ENCODE measurements around the gene OR5K1. TPM values are rescaled to one million over a fixed set of nuclear protein-coding genes. Genes with fewer than 3 reads are reported as not detected.

OR5K1 gene
- not detected in 2 replicates for total RNA-seq (2014; rRNA removed; shearing (Covaris generic))

DNA sequence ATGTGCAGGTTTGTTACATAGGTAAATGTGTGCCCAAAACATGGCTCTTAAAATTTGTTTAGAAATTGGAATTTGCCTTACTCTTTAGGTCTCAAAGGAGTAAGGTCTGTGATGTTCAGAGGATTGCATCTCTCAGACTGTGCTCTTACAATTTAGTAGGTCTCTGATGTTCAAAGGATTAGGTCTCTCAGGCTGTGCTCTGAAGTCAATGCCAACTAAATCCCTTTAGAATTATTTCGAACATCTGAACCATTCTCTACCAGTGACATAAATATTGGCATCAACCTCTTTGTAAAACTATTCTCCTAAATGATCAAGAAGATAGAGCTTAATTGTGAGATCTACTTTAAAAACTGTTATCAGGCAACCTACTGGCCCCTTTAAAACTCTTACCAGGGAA is at the start of gene OR5K1:
OR5K1 (plus strand) TSS at position 301 of the 400 bp plus-strand sequence. CDS start 6,376 bp downstream, outside the sequence.
- no peak for DNase-seq (ENCODE audit: low spot score)

DNA sequence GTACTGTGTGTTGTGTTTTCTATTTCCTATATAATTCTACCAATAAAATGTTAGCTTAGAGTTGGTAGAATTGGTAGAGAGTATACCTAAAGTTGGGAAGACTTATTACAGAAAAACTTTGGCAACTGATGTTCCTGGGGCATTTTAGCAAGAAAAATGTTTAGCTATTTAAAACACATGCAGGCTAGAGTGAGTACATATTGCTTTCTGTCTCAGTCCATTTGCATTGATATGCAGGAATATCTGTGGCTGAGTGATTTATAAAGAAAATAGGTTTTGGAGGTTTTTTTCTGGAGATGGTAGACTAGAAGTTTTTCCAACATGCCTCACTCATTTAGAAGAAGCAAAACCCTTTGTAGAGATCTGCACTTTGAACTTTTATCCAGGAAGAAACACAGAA is 30.4 kb upstream of the OR5K1 start:
- DNase-seq (ENCODE audit: low spot score) = no peak

DNA sequence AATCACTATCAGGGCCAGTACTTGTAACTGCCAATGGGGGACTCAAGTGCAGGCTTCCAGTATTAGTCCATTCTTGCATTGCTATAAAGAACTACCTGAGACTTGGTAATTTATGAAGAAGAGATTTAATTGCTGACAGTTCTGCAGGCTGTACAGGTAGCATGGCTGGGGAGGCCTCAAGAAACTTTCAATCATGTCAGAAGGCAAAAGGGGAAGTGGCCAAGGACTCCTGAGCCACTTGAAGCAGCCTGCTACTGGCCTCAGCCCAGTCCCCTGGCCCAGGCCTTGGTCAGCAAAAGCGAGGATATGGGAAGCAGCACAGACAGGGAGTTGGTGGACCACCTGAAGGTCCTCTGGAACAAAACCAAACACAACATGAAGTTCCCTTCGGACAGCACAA is 29.2 kb upstream of the OR5K1 start:
- DNase-seq (ENCODE audit: low spot score) = no peak

DNA sequence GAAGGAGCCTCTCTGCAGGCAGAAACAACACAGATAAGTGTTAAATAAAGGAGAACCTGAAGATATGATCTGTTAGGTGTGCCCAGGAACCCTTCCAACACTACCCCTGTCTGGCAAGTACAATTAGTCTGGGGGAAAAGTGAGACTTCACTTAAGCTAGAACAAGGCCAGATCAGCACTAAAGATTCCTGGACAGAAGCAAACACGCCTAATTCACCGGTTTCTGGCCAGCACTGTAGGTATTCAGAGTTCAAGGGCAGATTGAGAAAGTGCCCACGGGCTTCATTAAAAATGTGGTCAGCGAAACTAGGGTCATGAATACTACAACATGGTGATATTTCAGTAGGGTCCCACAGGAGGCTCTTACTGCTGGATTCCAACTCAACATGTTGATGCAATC is 28.6 kb upstream of the OR5K1 start:
- no peak for DNase-seq (ENCODE audit: low spot score)

DNA sequence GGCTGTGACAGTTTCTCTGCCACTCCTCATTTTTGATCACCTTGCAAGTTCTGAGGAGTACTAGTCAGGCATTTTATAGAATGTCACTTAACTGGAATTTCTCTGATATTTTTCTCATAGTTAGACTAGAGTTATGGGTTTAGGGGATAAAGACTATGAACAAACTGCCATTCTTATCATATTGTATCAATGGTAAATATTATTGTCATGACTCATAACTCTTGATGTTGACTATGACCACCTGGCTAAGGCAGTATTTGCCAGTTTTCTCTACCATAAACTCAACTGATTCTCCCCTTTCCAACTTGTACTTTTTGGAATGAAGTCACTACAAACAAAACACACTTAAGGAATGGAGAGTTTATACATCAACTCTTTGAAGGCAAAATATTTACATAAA is 22.7 kb upstream of the OR5K1 start:
- DNase-seq (ENCODE audit: low spot score) = peak; percentile 3

DNA sequence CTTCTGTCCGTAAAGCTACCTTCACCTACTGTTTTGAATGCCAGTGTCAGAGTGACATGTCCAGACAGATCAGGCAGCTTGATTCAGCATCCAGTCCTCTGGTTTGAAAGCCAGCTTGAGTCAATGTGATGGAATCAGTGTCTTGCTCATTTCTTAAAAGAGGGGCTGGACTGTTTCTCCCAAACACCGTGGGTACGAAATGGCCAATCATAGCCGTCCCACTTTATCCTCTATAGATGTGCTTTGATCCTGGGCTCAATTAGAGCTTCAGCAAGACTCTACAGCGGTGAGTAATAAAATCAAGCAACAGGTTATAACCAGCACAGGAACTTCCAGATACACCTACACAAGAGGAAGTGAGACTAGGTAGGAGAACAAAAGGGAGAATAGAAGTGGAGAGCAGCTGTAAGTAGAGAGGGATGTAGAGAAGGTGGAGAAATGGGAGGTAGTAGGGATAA is 17.0 kb upstream of the OR5K1 start:
- DNase-seq (ENCODE audit: low spot score) = no peak

DNA sequence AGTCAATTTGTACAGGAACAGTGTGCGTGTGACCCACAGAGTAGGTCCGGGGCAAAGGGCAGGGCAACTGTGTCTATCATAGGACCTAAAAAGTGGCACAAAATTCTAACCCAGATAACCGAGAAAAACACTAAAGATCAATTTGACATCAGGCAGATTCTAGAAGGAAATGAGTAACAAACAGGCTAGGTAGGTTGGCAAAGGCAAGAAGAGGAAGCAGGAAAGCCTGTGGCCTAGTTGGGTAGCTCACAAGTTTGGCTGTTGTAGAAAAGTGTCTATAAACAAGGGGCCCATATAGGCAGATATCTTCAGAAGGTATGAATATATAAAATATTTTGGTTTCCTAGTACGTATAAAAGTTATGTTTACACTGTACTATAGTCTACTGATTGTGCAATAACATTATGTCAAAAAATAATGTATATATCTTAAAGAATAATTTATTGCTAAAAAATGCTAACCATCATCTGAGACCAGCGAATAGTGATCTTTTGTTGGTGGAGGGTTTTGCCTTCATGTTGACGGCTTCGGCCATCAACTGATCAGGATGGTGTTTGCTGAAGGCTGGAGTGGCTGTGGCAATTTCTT is 13.3 kb upstream of the OR5K1 start:
- DNase-seq (ENCODE audit: low spot score) = no peak

DNA sequence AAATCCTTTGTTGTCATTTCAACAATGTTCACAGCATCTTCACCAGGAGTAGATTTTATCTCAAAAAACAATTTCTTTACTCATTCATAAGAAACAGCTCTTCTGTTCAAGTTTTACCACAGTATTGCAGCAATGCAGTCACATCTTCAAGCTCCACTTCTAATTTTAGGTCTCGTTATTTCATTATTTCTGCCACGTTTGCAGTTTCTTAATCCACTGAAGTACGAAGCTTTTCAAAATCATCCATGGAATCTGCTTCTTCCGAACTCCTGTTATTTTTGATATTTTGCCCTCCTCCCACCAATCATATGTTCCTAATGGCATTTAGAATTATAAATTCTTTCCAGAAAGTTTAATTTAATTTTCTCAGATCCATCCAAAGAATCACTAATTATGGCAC is 12.6 kb upstream of the OR5K1 start:
- no peak for DNase-seq (ENCODE audit: low spot score)

DNA sequence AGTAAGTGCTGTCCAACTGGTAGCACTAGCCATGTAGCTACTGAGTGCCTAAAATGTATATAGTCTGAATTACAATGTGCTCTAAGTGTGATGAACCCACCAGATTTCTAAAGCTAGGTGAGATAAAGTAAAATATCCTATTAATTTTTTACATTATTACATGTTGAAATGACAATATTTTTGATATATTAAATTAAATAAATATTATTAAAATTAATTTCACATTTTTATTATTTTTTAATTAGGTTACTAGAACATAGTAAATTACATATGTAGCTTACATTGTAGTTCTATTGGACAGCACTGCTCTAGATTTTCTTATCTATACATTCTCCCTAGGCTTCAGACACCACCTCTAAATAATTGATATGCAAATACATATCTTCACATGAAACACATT is 9.2 kb upstream of the OR5K1 start:
- DNase-seq (ENCODE audit: low spot score) = no peak

DNA sequence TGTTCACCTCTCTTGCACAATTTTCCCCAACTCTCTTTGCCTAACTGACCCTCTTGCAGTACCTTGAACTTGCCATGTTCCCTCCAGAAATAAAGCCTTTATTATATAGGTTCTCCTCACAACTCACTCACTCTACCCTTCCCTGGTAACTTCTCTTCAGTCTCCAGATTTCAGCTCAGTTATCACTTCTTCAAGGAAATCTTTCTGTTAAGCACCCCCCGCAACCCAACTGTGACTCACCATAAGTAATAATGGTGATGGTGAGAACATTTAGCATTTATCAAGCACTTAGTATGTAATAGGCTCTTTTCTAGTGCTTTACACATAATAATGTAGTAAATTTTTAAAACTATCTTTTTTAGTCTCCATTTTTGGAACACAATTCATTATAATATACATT is 8.1 kb upstream of the OR5K1 start:
- DNase-seq (ENCODE audit: low spot score) = no peak

DNA sequence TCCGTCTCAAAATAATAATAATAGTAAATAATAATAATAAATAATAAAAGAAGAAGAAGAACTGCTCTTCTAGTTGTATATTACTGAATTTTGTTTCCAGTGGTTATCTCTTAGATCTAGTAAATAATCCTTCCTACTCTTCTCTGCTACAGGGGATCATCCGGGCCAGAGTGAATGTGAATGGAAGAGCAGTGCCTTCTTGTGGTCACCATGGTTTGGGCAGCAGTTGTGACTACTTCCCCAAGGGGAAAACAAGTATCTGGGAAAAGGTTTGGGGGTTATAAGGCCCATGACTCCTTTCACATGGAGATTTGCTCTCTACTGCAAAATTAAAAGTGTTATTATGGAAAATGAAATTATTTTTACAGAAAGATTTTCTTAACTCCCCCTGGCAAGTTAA is 5.5 kb upstream of the OR5K1 start:
- DNase-seq (ENCODE audit: low spot score) = no peak

DNA sequence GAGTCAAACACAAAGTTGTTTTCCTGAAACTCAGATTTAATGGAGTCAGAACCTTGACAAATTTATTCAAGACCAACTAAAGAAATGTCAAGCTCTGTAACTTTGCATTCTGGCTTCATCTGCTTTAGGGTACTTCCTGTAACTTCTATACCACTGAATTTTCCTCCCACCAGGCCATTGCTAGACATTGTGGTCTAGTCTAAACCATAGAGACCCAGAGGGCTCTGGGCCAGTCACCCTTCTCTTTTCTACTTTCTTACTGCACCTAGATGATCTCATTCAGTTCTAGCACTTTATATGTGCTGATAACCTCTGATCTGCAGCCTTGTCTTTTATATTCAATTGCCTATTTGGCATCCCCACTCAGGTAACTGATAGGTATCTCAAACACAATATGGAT is 2.8 kb upstream of the OR5K1 start:
- no peak for DNase-seq (ENCODE audit: low spot score)

DNA sequence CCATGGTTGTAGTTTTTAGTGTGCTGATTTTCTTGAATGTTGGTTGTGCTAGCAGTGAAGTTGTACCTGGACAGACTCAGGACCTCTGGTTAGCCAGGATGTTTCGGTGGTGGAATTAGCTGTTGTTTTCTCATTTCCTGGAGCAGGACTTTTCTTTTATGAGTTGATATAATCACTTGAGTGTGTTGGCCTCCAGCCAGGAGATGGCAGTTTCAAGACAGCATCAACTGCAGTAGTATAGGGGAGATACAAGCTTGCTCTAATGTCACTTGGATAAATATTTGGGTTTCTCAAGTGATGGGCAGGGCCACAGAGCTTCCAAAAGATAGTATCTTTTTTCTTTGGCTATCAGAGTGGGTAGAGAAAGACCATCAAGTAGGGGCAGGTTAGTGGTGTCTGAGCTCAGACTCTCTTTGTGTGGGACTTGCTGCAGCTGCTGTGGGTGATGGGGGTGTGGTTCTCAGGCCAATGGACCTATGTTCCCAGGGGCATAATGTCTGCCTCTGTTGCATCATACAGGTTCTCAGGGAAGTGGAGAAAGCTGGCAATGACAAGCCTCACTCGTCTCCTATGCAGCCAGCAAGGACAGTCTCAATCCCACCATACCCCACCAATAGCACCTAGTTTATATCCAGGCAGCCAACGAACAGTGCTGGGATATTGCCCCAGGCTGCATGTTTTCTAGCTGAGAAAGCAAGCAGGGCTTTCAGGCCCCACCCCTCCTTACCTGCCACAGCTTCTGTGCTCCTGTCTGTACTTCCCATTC is 19.9 kb downstream of the OR5K1 start:
- DNase-seq (ENCODE audit: low spot score) = peak; percentile 32

DNA sequence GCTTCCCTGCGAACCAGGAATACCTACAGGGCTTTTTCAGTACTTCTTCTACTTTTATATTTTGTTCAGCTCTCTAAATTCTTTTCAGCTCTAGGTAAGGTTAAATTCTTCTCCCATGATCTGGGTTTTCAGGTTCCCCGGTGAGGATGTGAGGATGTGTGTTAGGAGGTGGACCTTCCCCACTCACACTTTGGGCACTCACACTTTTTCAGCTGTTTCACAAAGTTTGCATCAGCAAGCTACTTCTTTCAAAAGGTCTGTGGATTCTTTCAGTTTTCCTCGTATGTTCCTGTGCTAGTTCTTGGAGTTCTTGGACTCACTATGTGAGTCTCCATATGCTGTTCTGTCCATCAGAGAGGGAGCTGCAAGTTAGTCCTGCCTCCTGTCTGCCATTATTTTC is 20.6 kb downstream of the OR5K1 start:
- no peak for DNase-seq (ENCODE audit: low spot score)

DNA sequence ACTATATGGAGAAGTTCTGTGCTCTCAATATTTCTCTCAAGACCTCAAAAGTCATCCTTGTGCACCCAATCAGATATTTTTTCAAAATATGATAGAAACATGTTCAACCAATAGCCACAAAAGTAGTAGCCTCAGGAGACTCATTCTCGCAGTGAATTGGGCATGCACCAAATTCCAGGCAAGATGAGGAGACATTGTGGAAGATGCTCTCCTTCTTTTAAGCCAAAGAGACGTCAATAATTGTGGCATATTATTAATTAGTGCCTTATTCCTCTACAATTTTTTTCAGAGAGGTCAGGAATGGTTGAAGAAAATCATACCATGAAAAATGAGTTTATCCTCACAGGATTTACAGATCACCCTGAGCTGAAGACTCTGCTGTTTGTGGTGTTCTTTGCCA is 34.4 kb downstream of the OR5K1 start, which contains the start of gene OR5K2:
OR5K2 (plus strand) TSS at position 301 of the 400 bp plus-strand sequence; CDS start at position 301, 0 bp downstream.
- no peak for DNase-seq (ENCODE audit: low spot score)

DNA sequence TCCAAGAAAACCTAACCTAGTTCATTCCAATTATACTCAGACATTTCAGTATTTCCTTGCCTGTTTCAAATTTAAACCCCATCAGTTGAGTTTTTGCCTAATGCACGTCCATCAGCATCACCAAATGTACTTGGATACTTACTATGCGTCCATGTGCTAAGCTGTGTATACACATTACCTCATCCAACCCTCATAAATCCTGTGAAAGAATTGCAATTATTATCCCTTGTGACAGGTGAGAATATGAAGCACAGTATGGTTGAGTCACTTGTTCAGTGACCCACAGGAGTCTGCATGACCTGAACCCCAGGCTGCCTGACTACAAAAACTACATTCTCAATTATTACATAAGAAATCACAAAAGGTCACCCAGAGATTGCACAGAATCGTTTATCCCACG is 37.0 kb downstream of the OR5K1 start:
- no peak for DNase-seq (ENCODE audit: low spot score)

DNA sequence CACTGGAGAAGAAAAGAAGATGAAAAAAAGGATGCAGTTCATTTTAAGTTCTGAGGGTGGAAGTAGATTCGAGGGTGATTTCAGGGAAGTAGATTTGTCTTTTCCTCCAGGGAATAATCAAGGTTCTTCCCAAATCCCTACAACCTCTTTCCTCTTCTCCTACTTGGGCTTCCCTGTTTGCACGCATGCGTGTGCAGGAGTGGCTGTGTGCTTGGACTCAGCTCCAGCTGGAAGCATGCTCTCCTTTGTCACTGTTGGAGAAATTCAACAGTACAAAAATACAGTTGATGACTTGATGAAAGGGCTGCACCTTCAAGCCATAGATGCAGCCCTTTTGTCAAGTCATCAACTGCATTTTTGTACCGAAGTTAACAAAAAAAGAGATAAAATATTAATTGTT is 38.3 kb downstream of the OR5K1 start:
- no peak for DNase-seq (ENCODE audit: low spot score)

DNA sequence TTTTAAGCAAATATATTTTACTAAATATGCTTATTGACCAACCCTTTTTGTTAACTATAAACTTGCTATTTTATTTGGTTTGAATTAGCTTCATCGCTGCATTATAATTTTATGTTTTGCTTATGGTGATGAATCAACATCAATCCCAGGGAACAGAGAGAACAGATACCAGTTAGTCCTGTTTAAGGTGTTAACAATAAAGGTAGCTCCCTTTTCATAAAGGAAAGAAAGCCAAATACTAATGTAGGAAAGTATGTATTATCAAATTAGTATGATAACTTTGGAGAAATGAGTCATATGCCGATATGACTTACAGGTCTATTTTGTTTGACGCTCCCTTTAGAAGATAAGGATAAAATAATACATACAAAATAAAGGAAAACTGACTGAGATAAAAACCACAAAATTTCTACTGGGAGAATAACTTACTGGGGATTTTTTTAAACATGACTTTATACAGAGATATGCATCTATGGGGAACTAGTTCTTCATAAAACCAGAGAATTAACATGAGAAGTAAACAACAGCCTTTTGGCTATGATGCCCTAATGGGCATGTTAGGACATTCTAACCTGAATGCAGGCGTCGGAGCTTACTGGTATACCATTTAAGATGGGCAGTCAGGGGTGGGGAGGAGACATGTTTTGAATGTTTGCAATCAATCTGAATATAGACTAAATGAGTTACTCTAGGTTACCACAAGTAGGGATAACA is 39.0 kb downstream of the OR5K1 start:
- DNase-seq (ENCODE audit: low spot score) = no peak

DNA sequence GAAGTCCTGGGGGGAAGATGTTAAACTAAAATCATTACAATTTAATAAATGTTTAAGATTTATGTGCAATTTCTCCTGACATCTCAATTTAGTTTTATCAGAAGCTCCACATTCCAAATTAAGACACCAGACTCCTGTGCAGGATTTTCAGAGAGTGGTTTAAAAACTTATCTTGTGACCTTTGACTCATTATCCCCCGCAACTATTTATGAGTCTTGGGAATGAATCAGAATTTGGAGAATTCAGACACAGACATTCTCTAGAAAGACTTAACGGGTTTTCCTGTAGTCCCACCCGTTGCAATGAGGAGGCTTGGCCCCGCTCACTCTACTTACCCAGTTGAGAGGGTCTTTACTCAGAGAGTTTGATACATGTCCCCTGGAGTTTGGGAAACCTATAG is 41.5 kb downstream of the OR5K1 start:
- DNase-seq (ENCODE audit: low spot score) = no peak

DNA sequence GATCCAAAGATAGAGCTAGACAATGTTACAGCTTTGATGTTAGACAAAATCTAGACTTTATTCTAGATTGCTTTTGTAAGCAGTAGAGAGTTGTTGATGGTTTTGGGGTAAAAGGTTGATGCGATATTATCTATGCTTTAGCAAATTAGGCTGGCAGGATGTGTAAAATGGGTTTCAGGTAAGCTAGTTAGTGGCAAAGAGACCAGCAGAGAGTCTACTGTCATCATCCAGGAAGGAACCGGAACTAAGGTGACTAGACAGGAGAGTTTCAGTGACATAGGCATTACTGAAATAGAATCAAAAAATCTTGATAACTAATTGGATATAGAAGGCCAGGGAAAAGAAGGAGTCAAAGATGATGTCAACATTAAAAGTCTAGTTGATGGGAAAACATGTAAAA is 45.6 kb downstream of the OR5K1 start:
- DNase-seq (ENCODE audit: low spot score) = no peak

DNA sequence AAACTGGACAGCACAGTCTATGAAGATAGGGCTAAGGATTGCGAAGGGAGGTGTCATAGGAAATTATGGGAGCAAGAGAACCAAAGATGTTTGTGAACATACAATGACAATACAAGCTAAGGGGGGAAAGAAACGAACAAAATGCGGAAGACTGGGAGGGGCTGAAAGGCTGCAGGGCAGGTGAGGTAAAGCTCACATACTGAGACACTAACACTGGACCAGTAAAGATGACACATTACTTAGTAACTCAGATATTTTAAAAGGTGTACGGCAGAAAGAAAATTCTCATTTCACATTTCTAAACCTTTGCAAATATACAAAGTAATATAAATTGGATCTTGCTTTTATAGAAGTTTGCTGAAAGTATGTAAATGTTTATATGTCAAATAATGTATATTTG is 49.6 kb downstream of the OR5K1 start:
- DNase-seq (ENCODE audit: low spot score) = no peak

DNA sequence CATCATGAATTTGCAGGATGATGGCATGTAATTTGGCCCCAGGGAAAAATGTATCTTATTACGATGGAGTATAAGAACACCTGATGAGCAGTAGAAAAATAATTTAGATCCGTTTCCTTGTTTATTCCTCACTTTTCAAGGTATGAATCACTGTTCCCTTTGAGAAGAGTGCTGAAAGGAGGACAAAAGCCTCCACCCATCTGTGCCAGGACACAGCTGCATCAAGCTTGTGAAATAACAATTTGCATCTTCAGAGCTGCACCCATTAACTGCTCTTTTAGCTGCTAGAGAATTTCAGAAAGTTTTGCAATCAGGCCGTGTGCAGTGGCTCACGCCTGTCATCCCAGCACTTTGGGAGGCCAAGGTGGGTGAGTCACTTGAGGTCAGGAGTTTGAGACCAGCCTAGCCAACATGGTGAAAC is 50.1 kb downstream of the OR5K1 start:
- no peak for DNase-seq (ENCODE audit: low spot score)

DNA sequence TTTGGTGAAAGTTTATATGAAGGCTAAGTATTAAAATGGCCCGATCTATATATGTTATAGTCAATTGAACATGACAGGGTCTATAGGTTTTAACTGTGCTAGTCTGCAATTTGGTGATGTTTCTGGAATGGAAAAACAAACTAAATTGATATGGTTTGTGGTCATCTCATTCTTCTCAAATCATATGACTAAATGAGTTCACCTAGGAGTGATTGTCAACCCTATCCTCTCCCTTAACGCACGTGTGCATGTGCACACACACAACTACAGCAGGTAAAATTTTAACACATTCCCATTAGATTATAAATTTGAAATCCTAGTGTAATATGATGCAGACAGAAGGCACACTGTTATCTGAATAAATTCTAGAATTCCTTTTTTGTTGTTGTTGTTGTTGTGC is 50.7 kb downstream of the OR5K1 start:
- no peak for DNase-seq (ENCODE audit: low spot score)

Data from HT-29 (cell line).